Right renal pelvis (tissue), 4 donors: ENCODE measurements around the gene ELMO1. TPM values are rescaled to one million over a fixed set of nuclear protein-coding genes. Genes with fewer than 3 reads are reported as not detected.

ENCODE experiments used
- DNase-seq, 4 donors: peaks; one replicate each; pipeline ENCODE4 v3.0.0-alpha.2; 2013; ENCODE audit warnings: low read depth in 4 of 4, low spot score in 3 of 4, missing footprints in 1 of 4
- polyA plus RNA-seq, 4 donors: library from polyadenylated mRNA; unstranded; fragments of 120-200 nt; gene quantifications; one replicate each; pipeline ENCODE4 v1.2.1, GENCODE V29; 2013; ENCODE audit not compliant: insufficient read length in 4 of 4

ELMO1 gene
- polyA plus RNA-seq, 4 donors, result 9.9 to 14.6 (median 11.3) TPM

- no peak for DNase-seq
These were observed 27.8 kb upstream of the ELMO1 start for GRCh38 chr7:37476428-37476827.

DNA sequence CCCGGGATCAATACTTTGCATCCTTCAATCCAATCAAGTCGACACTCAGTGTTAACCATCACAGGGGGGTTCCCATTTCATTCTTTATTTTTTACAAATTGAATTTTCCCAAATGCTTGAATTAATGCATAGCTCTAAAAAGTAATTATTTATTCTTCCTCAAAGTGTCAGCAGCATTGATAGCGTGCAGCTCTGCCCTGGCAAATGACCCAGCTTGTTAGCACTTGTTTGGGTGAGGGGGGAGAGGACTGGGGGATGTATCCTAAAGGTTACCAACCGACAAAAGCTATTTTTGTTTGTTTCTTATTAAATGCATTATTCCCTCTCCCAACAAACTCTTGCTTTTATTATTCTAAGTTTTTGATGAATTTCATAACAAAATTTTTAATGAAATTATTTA is 27.0 kb upstream of the ELMO1 start:
- DNase-seq, result no peak

- DNase-seq, result no peak
These were observed 23.0 kb upstream of the ELMO1 start for GRCh38 chr7:37471619-37472018.

GRCh38 chr7:37467002-37467401 is 18.3 kb upstream of the ELMO1 start:
- no peak for DNase-seq

GRCh38 chr7:37462138-37462537 is 13.5 kb upstream of the ELMO1 start:
- no peak for DNase-seq

GRCh38 chr7:37455081-37455480 is 6.4 kb upstream of the ELMO1 start:
- no peak for DNase-seq

GRCh38 chr7:37452346-37452745 is 3.7 kb upstream of the ELMO1 start:
- DNase-seq, result no peak

DNA sequence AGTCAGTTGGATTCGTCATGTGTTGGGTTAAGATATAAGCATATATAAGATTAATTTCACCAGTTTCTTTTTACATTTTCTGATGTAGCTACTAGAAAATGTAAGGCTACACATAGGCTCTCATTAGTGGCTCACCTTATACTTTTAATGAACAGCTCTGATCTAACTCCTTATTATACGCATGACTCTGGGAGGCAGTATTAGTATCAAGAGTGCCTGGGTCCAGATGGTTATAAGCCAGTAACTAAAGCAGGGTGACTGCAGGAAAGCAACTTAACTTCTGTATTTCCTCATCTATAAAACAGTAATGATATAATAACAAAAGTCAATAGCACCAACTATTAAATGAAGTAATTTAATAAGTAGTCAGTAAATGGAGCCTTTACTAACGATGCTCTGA is 1.4 kb upstream of the ELMO1 start:
- DNase-seq, result no peak

DNA sequence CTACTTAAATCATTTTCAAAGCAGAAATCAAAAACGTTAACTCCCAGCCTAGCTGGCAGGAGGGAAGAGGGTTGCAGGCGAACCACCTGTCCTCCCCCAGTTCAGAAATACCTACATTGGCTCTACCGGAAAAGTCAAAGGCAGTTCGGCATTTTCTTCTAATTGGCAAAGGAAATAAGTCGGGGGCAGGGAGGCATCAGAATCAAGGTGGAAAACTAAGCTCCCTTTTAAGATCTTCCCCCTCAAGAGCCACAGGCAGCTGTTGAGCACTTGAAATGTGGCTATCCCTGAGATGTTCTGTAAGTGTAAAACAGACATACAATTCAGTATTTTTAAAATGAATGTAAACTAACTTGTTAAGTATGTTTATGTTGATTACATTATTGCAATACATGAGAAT is 957 bp upstream of the ELMO1 start:
- DNase-seq, result no peak

DNA sequence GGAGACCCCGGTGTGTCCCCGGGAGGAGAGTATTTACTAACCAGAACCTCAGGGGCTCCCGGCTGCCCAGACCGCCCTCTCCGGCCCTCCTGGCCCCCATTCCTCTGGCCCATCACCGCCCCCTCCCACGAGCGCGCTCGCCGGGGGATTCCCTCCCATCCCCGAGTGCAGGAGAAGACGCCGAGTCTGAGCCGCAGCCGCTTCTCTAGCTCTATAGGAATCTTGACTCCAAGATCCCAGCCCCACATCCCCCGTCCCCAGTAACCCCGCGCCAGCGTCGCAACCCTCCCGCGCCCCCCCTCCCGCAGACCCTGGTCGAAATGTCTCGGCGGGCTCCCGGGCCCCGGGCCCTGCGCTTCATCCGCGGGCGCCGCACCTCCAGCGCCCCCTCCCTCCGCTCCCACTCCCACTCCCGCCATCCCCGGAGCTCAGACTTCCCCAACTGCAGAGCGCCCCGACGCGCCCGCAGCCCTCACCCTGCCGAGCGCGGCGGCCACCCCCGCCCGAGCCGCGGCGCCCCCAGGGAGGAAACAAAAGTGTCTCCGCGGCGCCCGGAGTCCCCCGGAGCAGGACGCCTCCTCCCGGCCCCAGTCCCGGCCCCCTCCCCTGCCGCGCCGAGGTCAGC is 541 bp downstream of the ELMO1 start:
- DNase-seq, result no peak

GRCh38 chr7:37446371-37446770 is 2.3 kb downstream of the ELMO1 start:
- no peak for DNase-seq

DNA sequence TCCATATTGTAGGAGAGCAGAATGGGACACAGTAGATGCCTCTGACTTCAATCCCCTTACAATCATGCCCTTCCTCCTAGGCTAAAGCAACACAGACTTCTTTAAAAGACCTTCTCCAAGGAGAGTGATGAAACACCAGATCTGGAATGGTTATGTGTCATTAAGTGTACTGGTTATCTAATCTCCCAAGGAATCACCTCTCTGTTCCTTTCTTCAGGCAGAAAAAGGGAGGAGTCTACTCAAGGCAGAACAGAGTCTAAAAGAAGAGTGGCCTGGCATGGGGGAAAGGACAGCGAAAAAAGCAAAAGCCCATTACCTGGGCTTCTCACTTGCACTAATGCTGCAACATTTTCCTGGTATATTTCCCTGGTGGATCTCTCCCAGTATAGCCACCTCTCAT is 2.9 kb downstream of the ELMO1 start:
- no peak for DNase-seq

DNA sequence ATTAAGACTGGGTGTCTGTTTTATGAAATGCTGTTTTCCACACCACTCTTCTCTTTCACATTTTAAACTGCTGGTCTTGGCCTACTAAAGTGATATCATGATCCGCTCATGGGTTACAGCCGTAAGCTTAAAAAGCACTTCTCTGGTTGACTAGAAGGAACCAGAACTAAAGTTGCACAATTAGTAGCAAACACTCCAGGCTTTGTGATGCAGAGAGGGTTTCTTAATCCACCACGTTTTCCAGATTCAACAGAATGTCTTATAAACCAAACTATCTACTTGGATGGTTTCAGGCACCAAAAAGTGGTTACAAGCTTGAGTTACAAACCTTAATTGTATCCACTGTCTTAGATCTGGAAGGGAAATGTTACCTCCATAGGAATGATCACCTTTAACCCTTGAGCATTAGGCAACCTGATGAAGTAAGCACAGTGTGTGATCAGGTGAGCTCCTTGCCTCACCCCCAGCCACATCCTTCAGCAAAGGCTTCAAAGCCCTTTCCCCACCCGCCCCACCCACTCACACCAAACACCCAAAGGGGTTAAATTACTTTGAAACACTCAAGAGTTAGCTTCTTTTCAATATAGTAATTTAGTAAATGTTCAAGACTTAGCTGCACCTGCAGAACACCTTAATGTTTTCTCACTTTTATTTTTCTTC is 3.5 kb downstream of the ELMO1 start:
- no peak for DNase-seq

GRCh38 chr7:37443627-37444026 is 5.0 kb downstream of the ELMO1 start:
- DNase-seq, result no peak

GRCh38 chr7:37442268-37442667 is 6.4 kb downstream of the ELMO1 start:
- DNase-seq, result no peak

GRCh38 chr7:37441816-37442215 is 6.8 kb downstream of the ELMO1 start:
- no peak for DNase-seq

- no peak for DNase-seq
These were observed 7.3 kb downstream of the ELMO1 start for GRCh38 chr7:37441386-37441760.

- no peak for DNase-seq
These were observed 7.8 kb downstream of the ELMO1 start for GRCh38 chr7:37440738-37441385.

GRCh38 chr7:37439653-37440026 is 9.0 kb downstream of the ELMO1 start:
- DNase-seq, result no peak

DNA sequence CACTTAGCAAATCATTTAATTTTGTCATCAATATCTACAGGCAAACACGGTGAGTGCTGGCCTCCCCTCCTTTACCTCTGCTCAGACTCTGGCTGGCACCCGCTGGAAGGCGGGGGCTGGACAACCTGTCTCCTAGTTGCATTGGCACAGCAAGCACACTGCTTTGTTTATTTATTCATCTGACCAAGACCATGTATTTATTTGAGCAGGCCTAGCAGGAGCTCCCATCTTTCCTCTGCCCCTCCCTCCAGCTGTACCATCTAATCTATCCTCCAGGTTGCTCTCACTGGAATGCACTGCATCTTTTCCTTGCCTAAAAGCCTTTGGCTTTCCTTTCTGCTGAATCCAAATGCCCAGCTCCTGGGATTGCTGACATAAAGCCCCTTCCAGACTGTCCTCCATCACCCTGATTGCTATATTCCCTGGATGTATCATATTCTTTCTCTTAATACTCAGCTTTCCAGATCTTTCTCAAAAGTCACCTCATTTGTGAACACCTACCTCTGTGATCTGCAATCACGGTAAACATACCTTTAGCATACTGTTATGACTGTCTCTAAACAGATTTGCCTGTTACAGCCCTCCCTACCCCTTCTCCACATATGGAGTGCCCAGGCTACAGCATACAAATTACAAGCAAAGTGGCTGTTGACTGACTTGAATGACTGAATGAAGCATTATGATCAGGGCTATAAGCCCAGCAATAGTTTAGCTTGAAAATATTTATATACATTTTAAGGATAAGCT is 9.6 kb downstream of the ELMO1 start:
- no peak for DNase-seq

DNA sequence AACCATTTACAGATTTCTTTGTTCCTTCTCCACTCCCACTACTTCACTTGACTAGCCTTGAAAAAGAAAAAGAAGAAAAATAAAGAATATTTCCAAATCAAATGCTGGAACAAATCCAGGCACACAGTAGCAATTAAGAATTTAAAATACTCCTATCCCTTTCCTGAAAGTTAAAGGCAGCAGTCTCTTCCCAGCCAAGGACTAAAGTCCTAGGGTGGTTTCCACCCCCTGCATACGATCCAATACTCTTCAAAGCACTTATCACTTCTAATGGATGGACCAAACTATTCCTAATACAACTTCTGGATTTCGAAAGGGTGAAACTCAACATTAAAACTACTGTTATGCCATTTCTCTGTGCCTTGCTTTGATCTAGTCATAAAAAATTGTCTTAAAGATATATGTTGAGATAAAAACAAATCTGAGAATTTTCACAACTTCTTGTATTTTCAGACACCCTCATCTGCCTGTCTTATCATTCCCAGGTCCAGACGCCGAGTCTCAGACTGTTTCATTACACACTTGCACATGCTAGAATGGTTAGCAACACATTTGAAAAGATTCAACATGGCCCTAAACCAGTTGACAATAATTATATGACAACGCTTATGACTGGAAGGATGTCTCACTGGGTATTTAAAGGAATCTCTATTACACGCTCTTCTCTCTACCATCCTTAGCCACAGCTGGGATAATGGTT is 13.4 kb downstream of the ELMO1 start:
- no peak for DNase-seq
